ENCODE results near the gene LILRA1.
"Not testable (repeated sequence)": the region's sequence is repeated elsewhere in the genome, so short reads cannot be mapped to it uniquely, and the experiment has no call there.

The LILRA1 gene

GRCh38 chr19:54576411-54576976 is 16.9 kb upstream of the LILRA1 start:
- in situ Hi-C loops (cut with MboI; ENCODE audit: low sequenced_read_pairs), result loop anchor here (5.0 kb wide), 1 partner anchor 279 kb away; no protein-coding TSS in a partner anchor

GRCh38 chr19:54577334-54577733 is 16.1 kb upstream of the LILRA1 start:
- in situ Hi-C loops (cut with MboI; ENCODE audit: low sequenced_read_pairs), result loop anchor here (5.0 kb wide), 1 partner anchor 280 kb away; no protein-coding TSS in a partner anchor

- in situ Hi-C loops (cut with MboI; ENCODE audit: low sequenced_read_pairs), result loop anchor here (5.0 kb wide), 1 partner anchor 281 kb away; no protein-coding TSS in a partner anchor
Measured at GRCh38 chr19:54578268-54578667, 15.2 kb upstream of the LILRA1 start.

- in situ Hi-C loops (cut with MboI; ENCODE audit: low sequenced_read_pairs), result no loop called here
Measured at GRCh38 chr19:54586397-54586796, 7.0 kb upstream of the LILRA1 start.

GRCh38 chr19:54587026-54587425 is 6.4 kb upstream of the LILRA1 start:
- in situ Hi-C loops (cut with MboI; ENCODE audit: low sequenced_read_pairs), result no loop called here

GRCh38 chr19:54593931-54594626 is 647 bp downstream of the LILRA1 start:
- in situ Hi-C loops (cut with MboI; ENCODE audit: low sequenced_read_pairs), result not testable (repeated sequence)

GRCh38 chr19:54594737-54595136 is 1.3 kb downstream of the LILRA1 start:
- in situ Hi-C loops (cut with MboI; ENCODE audit: low sequenced_read_pairs), result no loop called here

- in situ Hi-C loops (cut with MboI; ENCODE audit: low sequenced_read_pairs), result not testable (repeated sequence)
Measured at GRCh38 chr19:54595680-54596436, 2.4 kb downstream of the LILRA1 start.

GRCh38 chr19:54600212-54600611 is 6.8 kb downstream of the LILRA1 start:
- in situ Hi-C loops (cut with MboI; ENCODE audit: low sequenced_read_pairs), result no loop called here

- in situ Hi-C loops (cut with MboI; ENCODE audit: low sequenced_read_pairs), result no loop called here
Measured at GRCh38 chr19:54606230-54606629, 12.8 kb downstream of the LILRA1 start.

- in situ Hi-C loops (cut with MboI; ENCODE audit: low sequenced_read_pairs), result no loop called here
Measured at GRCh38 chr19:54606891-54607784, 13.7 kb downstream of the LILRA1 start.

GRCh38 chr19:54607785-54608150 is 14.3 kb downstream of the LILRA1 start:
- in situ Hi-C loops (cut with MboI; ENCODE audit: low sequenced_read_pairs), result no loop called here

GRCh38 chr19:54608205-54608604 is 14.8 kb downstream of the LILRA1 start:
- in situ Hi-C loops (cut with MboI; ENCODE audit: low sequenced_read_pairs), result no loop called here

GRCh38 chr19:54608792-54609191 is 15.4 kb downstream of the LILRA1 start:
- in situ Hi-C loops (cut with MboI; ENCODE audit: low sequenced_read_pairs), result no loop called here

- in situ Hi-C loops (cut with MboI; ENCODE audit: low sequenced_read_pairs), result no loop called here
Measured at GRCh38 chr19:54609356-54609791, 15.9 kb downstream of the LILRA1 start.

- in situ Hi-C loops (cut with MboI; ENCODE audit: low sequenced_read_pairs), result no loop called here
Measured at GRCh38 chr19:54612428-54612827, 19.0 kb downstream of the LILRA1 start.

- in situ Hi-C loops (cut with MboI; ENCODE audit: low sequenced_read_pairs), result no loop called here
Measured at GRCh38 chr19:54614726-54615125, 21.3 kb downstream of the LILRA1 start.

GRCh38 chr19:54616057-54616456 is 22.6 kb downstream of the LILRA1 start:
- in situ Hi-C loops (cut with MboI; ENCODE audit: low sequenced_read_pairs), result no loop called here

GRCh38 chr19:54616821-54617560 is 23.6 kb downstream of the LILRA1 start:
- in situ Hi-C loops (cut with MboI; ENCODE audit: low sequenced_read_pairs), result no loop called here

GRCh38 chr19:54620464-54620863 is 27.0 kb downstream of the LILRA1 start:
- in situ Hi-C loops (cut with MboI; ENCODE audit: low sequenced_read_pairs), result no loop called here
